B cell (primary cell): ENCODE data around the gene RGS6. TPM values are rescaled to one million over a fixed set of nuclear protein-coding genes. Genes with fewer than 3 reads are reported as not detected.

Source experiments
- ATAC-seq: fragments of 200-7000 bp; cut with Tn5 transposase; one replicate; pipeline ENCODE4 v1.10.0; 2021; ENCODE audit warnings: low read depth, mild to moderate bottlenecking, moderate number of reproducible peaks, moderate library complexity
- CTCF ChIA-PET: fragments of 350-600 bp; sonication (Branson Sonifier 250); formaldehyde crosslinking; loops from one replicate; lab custom pipeline; 2021; ENCODE audit warnings: antibody characterized with exemption, inconsistent platforms; lab: Charles Lee
- POLR2A ChIA-PET: fragments of 350-600 bp; sonication (Branson Sonifier 250); formaldehyde crosslinking; loops from one replicate; lab custom pipeline; 2021; ENCODE audit warnings: antibody characterized with exemption; lab: Charles Lee
- DNase-seq: peaks from one replicate; pipeline ENCODE4 v3.0.0; 2013
- H2AFZ ChIP-seq: 2 replicates; pipeline ENCODE4 v1.6.1; 2012; ENCODE audit warnings: mild to moderate bottlenecking, low read depth, low read length; ENCODE audit not compliant: insufficient read depth, poor library complexity, severe bottlenecking
- H3K27ac ChIP-seq, 2 donors: 1 replicate in 1 of 2; 2 replicates in 1 of 2; pipeline ENCODE4 v1.5.1; 2012 to 2013; ENCODE audit warnings: low read length in 2 of 2, mild to moderate bottlenecking in 2 of 2, moderate library complexity in 1 of 2
- H3K27me3 ChIP-seq, 4 experiments: fragments of 200-600 bp in 1 of 4; sonication (generic) in 1 of 4; replicated peaks in 1 of 4; 1 replicate in 2 of 4; 2 replicates in 2 of 4; pipeline versions ENCODE4 v1.6.1 to v1.7.0; 2013 to 2016; ENCODE audit warnings: low read length in 3 of 4, mild to moderate bottlenecking in 2 of 4, mixed read lengths in 1 of 4, moderate library complexity in 1 of 4; ENCODE audit not compliant: insufficient read depth in 4 of 4, control insufficient read depth in 3 of 4; ENCODE audit errors: control extremely low read depth in 1 of 4
- H3K36me3 ChIP-seq, 2 experiments: replicated peaks in 1 of 2; 1 replicate in 1 of 2; 2 replicates in 1 of 2; pipeline versions ENCODE4 v1.6.1 to v1.7.1; 2013; ENCODE audit warnings: low read length in 1 of 2; ENCODE audit not compliant: insufficient read depth in 2 of 2, control insufficient read depth in 1 of 2; ENCODE audit errors: control extremely low read depth in 1 of 2, extremely low read depth in 1 of 2
- H3K4me1 ChIP-seq, 2 donors: fragments of 200-600 bp in 1 of 2; sonication (generic) in 1 of 2; 1 replicate in 1 of 2; 2 replicates in 1 of 2; pipeline versions ENCODE4 v1.5.1 to v1.6.1; 2013 to 2017; ENCODE audit warnings: low read length in 2 of 2; ENCODE audit not compliant: control insufficient read depth in 2 of 2, insufficient read depth in 2 of 2
- H3K4me2 ChIP-seq: replicated peaks from 2 replicates; pipeline ENCODE3; 2012; ENCODE audit warnings: mild to moderate bottlenecking, low read depth, low read length; ENCODE audit not compliant: poor library complexity, severe bottlenecking
- H3K4me3 ChIP-seq, 5 experiments: fragments of 200-600 bp in 1 of 5; sonication (generic) in 1 of 5; 1 replicate in 3 of 5; 2 replicates in 2 of 5; pipeline versions ENCODE4 v1.5.1 to v1.7.0; 2011 to 2016; ENCODE audit warnings: low read length in 4 of 5, mild to moderate bottlenecking in 4 of 5, low read depth in 2 of 5, control low read depth in 1 of 5, moderate library complexity in 1 of 5; ENCODE audit not compliant: insufficient read depth in 1 of 5; ENCODE audit errors: control extremely low read depth in 1 of 5, extremely low read depth in 1 of 5
- H3K79me2 ChIP-seq: fragments of 200-600 bp; sonication (generic); one replicate; pipeline ENCODE4 v1.6.0; 2016; ENCODE audit warnings: low read length; ENCODE audit not compliant: control insufficient read depth, insufficient read depth
- H3K9ac ChIP-seq: fragments of 200-600 bp; sonication (generic); 2 replicates; pipeline ENCODE4 v1.6.1; 2017; ENCODE audit warnings: mild to moderate bottlenecking, low read length, moderate library complexity
- H3K9me3 ChIP-seq, 3 donors: one replicate each; pipeline versions ENCODE4 v1.6.1 to v1.7.1; 2013; ENCODE audit warnings: low read length in 2 of 3; ENCODE audit not compliant: control insufficient read depth in 2 of 3, insufficient read depth in 1 of 3; ENCODE audit errors: control extremely low read depth in 1 of 3
- H4K20me1 ChIP-seq: 2 replicates; pipeline ENCODE4 v1.6.0; 2012; ENCODE audit warnings: mild to moderate bottlenecking, low read length; ENCODE audit not compliant: insufficient read depth, control insufficient read depth, poor library complexity, severe bottlenecking
- H3K27ac Mint-ChIP-seq: one replicate; pipeline ENCODE4 v1.8.0; 2021; ENCODE audit warnings: mixed read lengths
- H3K27me3 Mint-ChIP-seq: one replicate; pipeline ENCODE4 v1.8.0; 2021; ENCODE audit warnings: mixed read lengths
- H3K4me1 Mint-ChIP-seq: one replicate; pipeline ENCODE4 v1.8.0; 2021; ENCODE audit warnings: mixed read lengths
- H3K4me3 Mint-ChIP-seq: one replicate; pipeline ENCODE4 v1.8.0; 2021; ENCODE audit warnings: mixed read lengths
- H3K9me3 Mint-ChIP-seq: one replicate; pipeline ENCODE4 v1.8.0; 2022; ENCODE audit warnings: mixed read lengths; ENCODE audit not compliant: insufficient read depth
- EZH2 ChIP-seq: IDR thresholded peaks from 2 replicates; pipeline ENCODE4 v1.6.1; 2012; ENCODE audit warnings: borderline replicate concordance, low read depth, mild to moderate bottlenecking, moderate library complexity, low read length; ENCODE audit not compliant: insufficient read depth, poor library complexity, severe bottlenecking
- WGBS: methylation state at CpG from one replicate; pipeline ENCODE4 v1.1.5; 2013; ENCODE audit warnings: missing lambda C conversion rate; ENCODE audit not compliant: insufficient coverage; 5-methylcytosine and 5-hydroxymethylcytosine counted together
- intact Hi-C: fragments of 100-400 bp; cut with micrococcal nuclease; formaldehyde crosslinking; loops from one replicate; pipeline ENCODE4 v1.10.0; 2022
- polyA plus RNA-seq: library from polyadenylated mRNA; depleted of rRNA; stranded (reverse); fragments of >200 nt; gene quantifications from 2 replicates; pipeline ENCODE4 v1.2.3, GENCODE V29; 2012
- total RNA-seq, 2 donors: library from RNA; stranded (reverse); fragments of 120-200 nt in 1 of 2; gene quantifications; 1 replicate in 1 of 2; 2 replicates in 1 of 2; pipeline versions ENCODE4 v1.2.3 to v1.2.4, GENCODE V29; 2013 to 2022
- TF ChIP-seq, protein P1 (sequence below): fragments of 200-600 bp; IDR thresholded peaks from one replicate; pipeline ENCODE4 v1.8.0; 2022; ENCODE audit warnings: antibody characterized with exemption, mild to moderate bottlenecking

Gene RGS6
- total and polyA plus RNA-seq, 2 donors (not counting 1 experiment from before 2014, with no cell fraction given), result 0.07 TPM; not detected in 1

DNA sequence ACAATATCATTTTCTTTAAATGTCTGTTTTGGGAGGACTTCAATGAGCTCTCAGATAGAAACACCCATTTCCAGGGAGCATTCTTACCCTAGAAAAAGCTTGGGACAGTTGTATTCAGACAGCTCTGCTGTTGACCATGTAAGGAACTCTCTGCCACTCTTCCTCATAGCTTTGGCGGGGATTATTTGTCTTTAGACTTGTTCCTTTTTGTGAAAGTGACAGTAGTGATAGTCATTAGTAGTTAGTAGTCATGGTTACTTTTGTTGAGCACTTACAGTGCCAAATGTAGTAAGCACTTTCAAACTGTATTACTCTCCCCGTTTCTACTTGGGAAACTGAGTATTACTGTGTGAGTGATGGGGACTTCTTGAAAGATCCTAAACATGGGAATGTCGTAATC lies 167.3 kb downstream of the RGS6 start:
- peaks cover 0 to 4% (median 0%) of the 10 kb centered on the region in 4 experiments for H3K27me3 ChIP-seq
- no peaks in the 10 kb centered on the region for H3K36me3 ChIP-seq
- intact Hi-C loops, result no loop called here
- TF ChIP-seq EZH2, result no peak
- TF ChIP-seq, protein P1, sequence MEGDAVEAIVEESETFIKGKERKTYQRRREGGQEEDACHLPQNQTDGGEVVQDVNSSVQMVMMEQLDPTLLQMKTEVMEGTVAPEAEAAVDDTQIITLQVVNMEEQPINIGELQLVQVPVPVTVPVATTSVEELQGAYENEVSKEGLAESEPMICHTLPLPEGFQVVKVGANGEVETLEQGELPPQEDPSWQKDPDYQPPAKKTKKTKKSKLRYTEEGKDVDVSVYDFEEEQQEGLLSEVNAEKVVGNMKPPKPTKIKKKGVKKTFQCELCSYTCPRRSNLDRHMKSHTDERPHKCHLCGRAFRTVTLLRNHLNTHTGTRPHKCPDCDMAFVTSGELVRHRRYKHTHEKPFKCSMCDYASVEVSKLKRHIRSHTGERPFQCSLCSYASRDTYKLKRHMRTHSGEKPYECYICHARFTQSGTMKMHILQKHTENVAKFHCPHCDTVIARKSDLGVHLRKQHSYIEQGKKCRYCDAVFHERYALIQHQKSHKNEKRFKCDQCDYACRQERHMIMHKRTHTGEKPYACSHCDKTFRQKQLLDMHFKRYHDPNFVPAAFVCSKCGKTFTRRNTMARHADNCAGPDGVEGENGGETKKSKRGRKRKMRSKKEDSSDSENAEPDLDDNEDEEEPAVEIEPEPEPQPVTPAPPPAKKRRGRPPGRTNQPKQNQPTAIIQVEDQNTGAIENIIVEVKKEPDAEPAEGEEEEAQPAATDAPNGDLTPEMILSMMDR, result no peak
- Mint-ChIP-seq H3K4me1 (no peaks in the 10 kb centered on the region), H3K4me3 (no peak overlapping the region), H3K9me3 (no peaks in the 10 kb centered on the region), H3K27me3 (peaks cover 24% of the 10 kb centered on the region), H3K27ac (no peak overlapping the region)
- 84% methylated on average over 2 of the region's 3 CpGs for WGBS
- H3K4me2 ChIP-seq, result no peak overlapping the region
- no peaks in the 10 kb centered on the region for H4K20me1 ChIP-seq
- DNase-seq, result no peak
- H3K9ac ChIP-seq, result no peak overlapping the region
- no peak overlapping the region for H2AFZ ChIP-seq
- no peaks in the 10 kb centered on the region for H3K4me1 ChIP-seq
- no peak for ATAC-seq
- CTCF ChIA-PET, result no interaction called here
- no peaks in the 10 kb centered on the region for H3K9me3 ChIP-seq
- no peak overlapping the region for H3K27ac ChIP-seq
- POLR2A ChIA-PET, result no interaction called here
- no peaks in the 10 kb centered on the region for H3K79me2 ChIP-seq
- H3K4me3 ChIP-seq, result no peak overlapping the region

DNA sequence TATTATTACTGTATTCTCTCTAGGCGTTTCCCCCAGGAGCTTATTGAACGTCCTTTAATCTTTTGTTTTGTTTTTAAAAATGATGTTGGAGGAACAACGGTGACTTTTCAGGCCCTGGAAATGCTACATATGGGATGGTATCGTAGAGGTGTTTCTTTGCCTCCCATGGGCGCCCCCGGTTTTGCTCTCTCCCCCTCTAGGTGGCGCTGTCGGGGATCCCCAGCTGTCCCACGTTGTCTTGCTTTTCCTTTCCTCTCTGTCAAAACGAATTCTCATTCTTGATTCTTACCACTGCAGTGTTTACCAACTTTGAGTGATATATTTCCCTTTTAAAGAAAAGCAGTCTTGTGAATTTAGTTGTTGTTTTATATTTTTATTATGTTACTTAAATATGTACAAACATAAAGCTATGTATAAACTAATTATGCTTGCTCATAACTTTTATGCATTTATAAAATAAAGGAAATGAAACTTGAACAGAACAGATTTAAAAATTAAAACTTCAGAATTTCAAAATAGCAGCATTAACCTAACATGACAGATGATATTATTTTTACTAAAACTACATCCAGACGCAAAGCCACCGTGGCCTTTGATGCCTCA lies 171.9 kb downstream of the RGS6 start:
- ATAC-seq (no peak), DNase-seq (peak; percentile 38)
- Histone ChIP-seq H3K4me3 (no peak overlapping the region), H3K9ac (no peak overlapping the region), H3K4me1 (no peaks in the 10 kb centered on the region), H3K27ac (no peak overlapping the region), H3K9me3 (no peaks in the 10 kb centered on the region), H3K27me3 (peaks cover 0 to 4% (median 1%) of the 10 kb centered on the region in 4 experiments), H3K4me2 (no peak overlapping the region), H4K20me1 (no peaks in the 10 kb centered on the region), H2AFZ (no peak overlapping the region), H3K36me3 (no peaks in the 10 kb centered on the region), H3K79me2 (no peaks in the 10 kb centered on the region)
- TF ChIP-seq, protein P1, result peak; percentile 69
- no peak for TF ChIP-seq EZH2
- POLR2A ChIA-PET, result no interaction called here
- H3K4me1 Mint-ChIP-seq, result no peaks in the 10 kb centered on the region
- CTCF ChIA-PET, result interaction anchor here (1.3 to 2.8 kb wide), 2 partner anchors 11 to 802 kb away, joined by 4 to 6 read pairs; no protein-coding TSS in a partner anchor
- peaks cover 36% of the 10 kb centered on the region for H3K27me3 Mint-ChIP-seq
- no peak overlapping the region for H3K4me3 Mint-ChIP-seq
- H3K9me3 Mint-ChIP-seq, result no peaks in the 10 kb centered on the region
- 72% methylated on average over 3 of the region's 12 CpGs for WGBS
- intact Hi-C loops, result no loop called here
- H3K27ac Mint-ChIP-seq, result no peak overlapping the region
